Neural cell (in vitro differentiated cells): ENCODE results near the gene GASK1B. TPM values are rescaled to one million over a fixed set of nuclear protein-coding genes. Genes with fewer than 3 reads are reported as not detected.

Source experiments
- H2AFZ ChIP-seq: fragments of 200-600, 300-800 bp; sonication (generic), shearing (Covaris generic); 2 replicates; pipeline ENCODE4 v1.6.0; 2014; ENCODE audit warnings: low read depth, mild to moderate bottlenecking, antibody characterized with exemption, low read length, moderate library complexity
- H3F3A ChIP-seq: fragments of 200-600 bp; shearing (Covaris generic); 2 replicates; pipeline ENCODE4 v1.6.1; 2016; ENCODE audit warnings: mild to moderate bottlenecking, moderate library complexity, mixed read lengths, antibody characterized with exemption, low read length; ENCODE audit not compliant: insufficient read depth, poor library complexity, severe bottlenecking
- H3K27ac ChIP-seq: fragments of 200-600, 300-800 bp; sonication (generic), shearing (Covaris generic); 2 replicates; pipeline ENCODE4 v1.5.1; 2014; ENCODE audit warnings: mild to moderate bottlenecking, low read length, moderate library complexity
- H3K27me3 ChIP-seq: fragments of 300-800, 200-600 bp; sonication (generic), shearing (Covaris generic); 2 replicates; pipeline ENCODE4 v1.6.0; 2014; ENCODE audit warnings: mild to moderate bottlenecking, low read depth, low read length, moderate library complexity; ENCODE audit not compliant: insufficient read depth
- H3K36me3 ChIP-seq: fragments of 300-800, 200-600 bp; sonication (generic), shearing (Covaris generic); 2 replicates; pipeline ENCODE4 v1.5.1; 2014; ENCODE audit warnings: mild to moderate bottlenecking, antibody characterized with exemption, low read length, moderate library complexity; ENCODE audit not compliant: insufficient read depth
- H3K4me2 ChIP-seq: fragments of 300-800, 200-600 bp; sonication (generic), shearing (Covaris generic); 2 replicates; pipeline ENCODE4 v1.6.0; 2014; ENCODE audit warnings: mild to moderate bottlenecking, low read length
- H3K4me3 ChIP-seq: fragments of 300-800, 200-600 bp; sonication (generic), shearing (Covaris generic); 2 replicates; pipeline ENCODE4 v1.5.1; 2014; ENCODE audit warnings: mild to moderate bottlenecking, low read length, moderate library complexity
- H3K79me2 ChIP-seq: fragments of 200-600 bp; shearing (Covaris generic); replicated peaks from 2 replicates; pipeline ENCODE4 v1.6.0; 2014; ENCODE audit warnings: mild to moderate bottlenecking, low read length, moderate library complexity; ENCODE audit not compliant: insufficient read depth
- H3K9ac ChIP-seq: fragments of 300-800, 200-600 bp; sonication (generic), shearing (Covaris generic); 2 replicates; pipeline ENCODE4 v1.6.1; 2016; ENCODE audit warnings: mild to moderate bottlenecking, low read length, mixed read lengths
- H3K9me2 ChIP-seq: fragments of 200-600 bp; shearing (Covaris generic); 2 replicates; pipeline ENCODE4 v1.6.1; 2016; ENCODE audit warnings: mild to moderate bottlenecking, low read length, mixed read lengths; ENCODE audit not compliant: insufficient read depth
- H3K9me3 ChIP-seq: fragments of 200-600, 300-800 bp; sonication (generic), shearing (Covaris generic); 2 replicates; pipeline ENCODE4 v1.6.1; 2016; ENCODE audit warnings: mild to moderate bottlenecking, mixed run types, low read length, moderate library complexity, mixed read lengths
- H4K20me1 ChIP-seq: fragments of 200-600 bp; shearing (Covaris generic); 2 replicates; pipeline ENCODE4 v1.6.1; 2016; ENCODE audit warnings: mild to moderate bottlenecking, mixed run types; ENCODE audit not compliant: insufficient read depth
- CTCF ChIP-seq: fragments of 450-650 bp; IDR thresholded peaks from 2 replicates; pipeline ENCODE4 v1.5.1; 2014; ENCODE audit warnings: antibody characterized with exemption, mild to moderate bottlenecking, moderate library complexity; ENCODE audit not compliant: poor library complexity, severe bottlenecking
- EP300 ChIP-seq: fragments of 450-650 bp; conservative IDR thresholded peaks from 2 replicates; pipeline ENCODE4 v1.6.1; 2014; ENCODE audit warnings: antibody characterized with exemption, mild to moderate bottlenecking, moderate library complexity; ENCODE audit not compliant: poor library complexity, severe bottlenecking
- EZH2 ChIP-seq: fragments of 200-600, 300-800 bp; shearing (Covaris generic), sonication (generic); IDR thresholded peaks from 2 replicates; pipeline ENCODE4 v1.6.1; 2014; ENCODE audit warnings: antibody characterized with exemption, low read length, borderline replicate concordance, mild to moderate bottlenecking; ENCODE audit not compliant: insufficient read depth, poor library complexity, severe bottlenecking
- MXI1 ChIP-seq: fragments of 450-650 bp; conservative IDR thresholded peaks from 2 replicates; pipeline ENCODE4 v1.6.1; 2014; ENCODE audit warnings: antibody characterized with exemption, mild to moderate bottlenecking; ENCODE audit not compliant: poor library complexity, severe bottlenecking
- POLR2AphosphoS5 ChIP-seq: IDR thresholded peaks from 2 replicates; pipeline ENCODE4 v1.6.1; 2012
- RAD21 ChIP-seq: fragments of 450-650 bp; conservative IDR thresholded peaks from 2 replicates; pipeline ENCODE4 v1.6.1; 2014; ENCODE audit warnings: antibody characterized with exemption, mild to moderate bottlenecking, moderate library complexity
- REST ChIP-seq: IDR thresholded peaks from 2 replicates; pipeline ENCODE4 v1.6.1; 2012; ENCODE audit warnings: borderline replicate concordance
- SMC3 ChIP-seq: fragments of 450-650 bp; conservative IDR thresholded peaks from 2 replicates; pipeline ENCODE4 v1.6.1; 2014; ENCODE audit warnings: antibody characterized with exemption, mild to moderate bottlenecking, moderate library complexity; ENCODE audit not compliant: poor library complexity
- TAF1 ChIP-seq: IDR thresholded peaks from 2 replicates; pipeline ENCODE4 v1.6.1; 2012; ENCODE audit warnings: low read depth
- polyA plus RNA-seq: library from polyadenylated mRNA; depleted of rRNA; stranded (reverse); fragments of >200 nt; gene quantifications from 2 replicates; pipeline ENCODE4 v1.2.3, GENCODE V29; 2014

The GASK1B gene
- polyA plus RNA-seq, 1 donor from 2014 or later, result 0.40 TPM

- no peak overlapping the region for H3K9ac ChIP-seq
- H3K27me3 ChIP-seq, result no peaks in the 10 kb centered on the region
- no peaks in the 10 kb centered on the region for H3K79me2 ChIP-seq
- no peak overlapping the region for H3K4me2 ChIP-seq
- H3K36me3 ChIP-seq, result no peaks in the 10 kb centered on the region
- no peak overlapping the region for H2AFZ ChIP-seq
- no peaks in the 10 kb centered on the region for H4K20me1 ChIP-seq
- no peak overlapping the region for H3K4me3 ChIP-seq
- no peak overlapping the region for H3K27ac ChIP-seq
- H3F3A ChIP-seq, result no peaks in the 10 kb centered on the region
- TF ChIP-seq CTCF (no peak), REST (no peak), EP300 (no peak), POLR2AphosphoS5 (no peak), RAD21 (no peak), TAF1 (no peak), EZH2 (no peak)
- H3K9me3 ChIP-seq, result no peaks in the 10 kb centered on the region
- H3K9me2 ChIP-seq, result no peaks in the 10 kb centered on the region
Measured at GRCh38 chr4:158201876-158202275, 29.1 kb upstream of the GASK1B start.

- no peaks in the 10 kb centered on the region for H3K9me3 ChIP-seq
- no peaks in the 10 kb centered on the region for H3K79me2 ChIP-seq
- no peak overlapping the region for H3K27ac ChIP-seq
- TF ChIP-seq MXI1 (no peak), POLR2AphosphoS5 (no peak), CTCF (no peak), EP300 (no peak), REST (no peak), TAF1 (no peak), RAD21 (no peak), EZH2 (no peak), SMC3 (no peak)
- no peaks in the 10 kb centered on the region for H3K27me3 ChIP-seq
- H3K9me2 ChIP-seq, result no peaks in the 10 kb centered on the region
- no peak overlapping the region for H3K4me2 ChIP-seq
- no peaks in the 10 kb centered on the region for H3K36me3 ChIP-seq
- no peak overlapping the region for H2AFZ ChIP-seq
- no peak overlapping the region for H3K9ac ChIP-seq
- H3F3A ChIP-seq, result peaks cover 3% of the 10 kb centered on the region
- no peak overlapping the region for H3K4me3 ChIP-seq
- no peaks in the 10 kb centered on the region for H4K20me1 ChIP-seq
Measured at GRCh38 chr4:158201322-158201721, 28.5 kb upstream of the GASK1B start.
